GM12801 (cell line): ENCODE results near the gene TVP23A.

Source experiments
- CTCF ChIP-seq: IDR thresholded peaks from one replicate; pipeline ENCODE4 v1.5.1; 2011; ENCODE audit warnings: control low read depth; ENCODE audit not compliant: insufficient read length; ENCODE audit errors: extremely low read depth

The TVP23A gene

GRCh38 chr16:10761373-10761772 is 57.2 kb downstream of the TVP23A start:
- TF ChIP-seq CTCF = no peak

- TF ChIP-seq CTCF = no peak
Measured at GRCh38 chr16:10760858-10761257, 57.7 kb downstream of the TVP23A start.

- TF ChIP-seq CTCF = no peak
Measured at GRCh38 chr16:10756574-10756973, 62.0 kb downstream of the TVP23A start.

- TF ChIP-seq CTCF = no peak
Measured at GRCh38 chr16:10754941-10755340, 63.7 kb downstream of the TVP23A start.

- TF ChIP-seq CTCF = no peak
Measured at GRCh38 chr16:10753670-10754069, 64.9 kb downstream of the TVP23A start.

GRCh38 chr16:10752843-10753523 is 65.6 kb downstream of the TVP23A start:
- TF ChIP-seq CTCF = no peak

GRCh38 chr16:10751291-10751697 is 67.3 kb downstream of the TVP23A start:
- TF ChIP-seq CTCF = no peak
